ENCODE data around the gene HOXA3.

HOXA3 gene

DNA sequence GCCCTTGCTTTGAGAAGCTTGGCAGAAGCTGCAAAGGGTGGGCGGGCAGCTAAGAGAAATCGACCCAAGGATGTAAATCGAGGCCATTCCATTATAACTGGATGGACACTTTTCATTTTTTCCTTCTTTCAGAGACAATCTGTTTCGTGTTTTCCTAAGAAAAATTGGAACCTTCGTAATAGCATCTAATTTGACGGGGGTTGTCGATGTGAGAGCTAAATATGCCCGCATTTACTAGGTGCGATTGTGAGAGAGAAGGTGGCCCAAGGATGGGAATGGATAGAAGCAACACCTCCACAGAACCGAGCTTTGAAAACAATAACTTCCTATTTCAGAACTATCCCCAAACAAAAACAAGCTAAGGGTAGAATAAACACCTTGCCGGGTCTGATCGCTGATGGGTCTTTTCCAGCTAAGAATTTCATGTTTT, 21.0 kb downstream of the HOXA3 start:
- Histone ChIP-seq H3K9me2 (replicated peaks; ENCODE audit: insufficient read depth, low read length) (no peaks in the 10 kb centered on the region), H3K4me3 (ENCODE audit: low read length) (no peak overlapping the region), H3K27ac (ENCODE audit: low read length) (no peak overlapping the region), H3K36me3 (replicated peaks; ENCODE audit: insufficient read depth, low read length) (no peaks in the 10 kb centered on the region), H3K27me3 (replicated peaks; ENCODE audit: insufficient read depth, low read length) (peaks cover 3% of the 10 kb centered on the region; the same call in 1 of the 2 replicates), H3K4me2 (ENCODE audit: low read depth, low read length) (no peak overlapping the region), H3F3A (ENCODE audit: insufficient read depth, low read length) (no peaks in the 10 kb centered on the region), H3K9ac (ENCODE audit: low read length) (no peak overlapping the region), H3K9me3 (replicated peaks; ENCODE audit: insufficient read depth, low read length) (no peaks in the 10 kb centered on the region), H2AFZ (ENCODE audit: low read length) (no peak overlapping the region), H4K20me1 (ENCODE audit: insufficient read depth, low read length) (no peaks in the 10 kb centered on the region), H3K79me2 (ENCODE audit: low read length) (no peaks in the 10 kb centered on the region), H3K4me1 (ENCODE audit: low read length) (no peaks in the 10 kb centered on the region)
- TF ChIP-seq, protein P1, sequence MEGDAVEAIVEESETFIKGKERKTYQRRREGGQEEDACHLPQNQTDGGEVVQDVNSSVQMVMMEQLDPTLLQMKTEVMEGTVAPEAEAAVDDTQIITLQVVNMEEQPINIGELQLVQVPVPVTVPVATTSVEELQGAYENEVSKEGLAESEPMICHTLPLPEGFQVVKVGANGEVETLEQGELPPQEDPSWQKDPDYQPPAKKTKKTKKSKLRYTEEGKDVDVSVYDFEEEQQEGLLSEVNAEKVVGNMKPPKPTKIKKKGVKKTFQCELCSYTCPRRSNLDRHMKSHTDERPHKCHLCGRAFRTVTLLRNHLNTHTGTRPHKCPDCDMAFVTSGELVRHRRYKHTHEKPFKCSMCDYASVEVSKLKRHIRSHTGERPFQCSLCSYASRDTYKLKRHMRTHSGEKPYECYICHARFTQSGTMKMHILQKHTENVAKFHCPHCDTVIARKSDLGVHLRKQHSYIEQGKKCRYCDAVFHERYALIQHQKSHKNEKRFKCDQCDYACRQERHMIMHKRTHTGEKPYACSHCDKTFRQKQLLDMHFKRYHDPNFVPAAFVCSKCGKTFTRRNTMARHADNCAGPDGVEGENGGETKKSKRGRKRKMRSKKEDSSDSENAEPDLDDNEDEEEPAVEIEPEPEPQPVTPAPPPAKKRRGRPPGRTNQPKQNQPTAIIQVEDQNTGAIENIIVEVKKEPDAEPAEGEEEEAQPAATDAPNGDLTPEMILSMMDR (IDR thresholded peaks at IDR 0.05; ENCODE audit: low read length) = no peak
- TF ChIP-seq EZH2 (optimal IDR thresholded peaks at IDR 0.05; ENCODE audit: low read depth, low read length) (no peak), EZH2phosphoT487 (IDR thresholded peaks at IDR 0.05; ENCODE audit: low read length) (no peak)
- no peak for DNase-seq

DNA sequence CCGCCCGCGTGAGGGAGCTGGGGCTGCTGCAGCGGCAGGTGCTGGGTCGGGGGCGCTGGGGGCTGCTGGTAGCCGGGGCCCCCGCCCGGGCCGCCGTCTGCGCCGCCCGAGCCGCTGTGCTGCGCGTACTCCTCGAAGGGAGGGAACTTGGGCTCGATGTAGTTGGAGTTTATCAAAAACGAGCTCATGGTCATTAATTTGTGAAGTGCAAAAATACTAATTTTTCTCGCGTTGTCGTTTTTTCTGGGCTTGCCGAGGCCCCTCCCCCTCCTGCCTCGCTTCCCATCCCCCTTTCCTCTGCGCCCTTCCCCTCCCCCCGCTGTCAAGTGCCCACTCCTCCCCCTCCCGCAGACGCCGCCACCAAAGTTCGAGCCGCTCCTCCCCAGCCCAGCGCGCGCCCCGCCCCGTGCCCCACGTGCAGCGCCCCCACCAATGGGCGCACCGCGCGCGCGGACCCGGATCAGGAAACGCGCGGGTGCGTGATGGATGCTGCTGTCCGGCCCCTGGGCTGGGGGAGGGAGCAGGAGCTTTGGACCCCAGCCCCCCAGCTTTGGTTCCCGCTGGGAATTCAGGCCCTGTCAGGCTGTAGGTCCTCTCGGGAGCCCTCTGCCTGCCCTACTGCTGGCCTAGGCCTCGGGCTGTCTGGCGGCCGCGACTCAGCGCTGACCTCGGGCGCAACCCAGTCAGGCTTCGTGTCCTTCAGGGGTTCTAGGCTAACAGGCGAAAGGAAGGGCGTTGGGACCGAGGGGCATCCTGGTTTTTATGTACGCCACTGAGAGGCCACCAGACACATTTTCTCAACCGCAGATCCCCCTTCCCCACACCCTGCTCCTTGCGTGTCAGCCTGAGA, 21.6 kb downstream of the HOXA3 start, which contains the start of gene HOXA4:
Gene HOXA4, minus strand, starts transcription at position 218 of the 850 bp plus-strand sequence. Its CDS starts 24 bp downstream, at position 194.
- Histone ChIP-seq H3F3A (ENCODE audit: insufficient read depth, low read length) (no peaks in the 10 kb centered on the region), H3K9me3 (replicated peaks; ENCODE audit: insufficient read depth, low read length) (no peaks in the 10 kb centered on the region), H3K27ac (ENCODE audit: low read length) (no peak within 1 kb of the TSS), H3K79me2 (ENCODE audit: low read length) (no peaks in the 10 kb centered on the region), H3K9ac (ENCODE audit: low read length) (no peak within 1 kb of the TSS), H3K4me1 (ENCODE audit: low read length) (no peaks in the 10 kb centered on the region), H3K36me3 (replicated peaks; ENCODE audit: insufficient read depth, low read length) (no peaks in the 10 kb centered on the region), H2AFZ (ENCODE audit: low read length) (no peak within 1 kb of the TSS), H3K4me3 (ENCODE audit: low read length) (no peak within 1 kb of the TSS), H3K27me3 (replicated peaks; ENCODE audit: insufficient read depth, low read length) (peaks cover 3% of the 10 kb centered on the region; the same call in 1 of the 2 replicates), H4K20me1 (ENCODE audit: insufficient read depth, low read length) (no peaks in the 10 kb centered on the region), H3K4me2 (ENCODE audit: low read depth, low read length) (no peak within 1 kb of the TSS), H3K9me2 (replicated peaks; ENCODE audit: insufficient read depth, low read length) (no peaks in the 10 kb centered on the region)
- TF ChIP-seq, protein P1 (IDR thresholded peaks at IDR 0.05; ENCODE audit: low read length) = no peak
- no peak for TF ChIP-seq EZH2 (optimal IDR thresholded peaks at IDR 0.05; ENCODE audit: low read depth, low read length)
- TF ChIP-seq EZH2phosphoT487 (IDR thresholded peaks at IDR 0.05; ENCODE audit: low read length) = no peak
- DNase-seq = no peak

DNA sequence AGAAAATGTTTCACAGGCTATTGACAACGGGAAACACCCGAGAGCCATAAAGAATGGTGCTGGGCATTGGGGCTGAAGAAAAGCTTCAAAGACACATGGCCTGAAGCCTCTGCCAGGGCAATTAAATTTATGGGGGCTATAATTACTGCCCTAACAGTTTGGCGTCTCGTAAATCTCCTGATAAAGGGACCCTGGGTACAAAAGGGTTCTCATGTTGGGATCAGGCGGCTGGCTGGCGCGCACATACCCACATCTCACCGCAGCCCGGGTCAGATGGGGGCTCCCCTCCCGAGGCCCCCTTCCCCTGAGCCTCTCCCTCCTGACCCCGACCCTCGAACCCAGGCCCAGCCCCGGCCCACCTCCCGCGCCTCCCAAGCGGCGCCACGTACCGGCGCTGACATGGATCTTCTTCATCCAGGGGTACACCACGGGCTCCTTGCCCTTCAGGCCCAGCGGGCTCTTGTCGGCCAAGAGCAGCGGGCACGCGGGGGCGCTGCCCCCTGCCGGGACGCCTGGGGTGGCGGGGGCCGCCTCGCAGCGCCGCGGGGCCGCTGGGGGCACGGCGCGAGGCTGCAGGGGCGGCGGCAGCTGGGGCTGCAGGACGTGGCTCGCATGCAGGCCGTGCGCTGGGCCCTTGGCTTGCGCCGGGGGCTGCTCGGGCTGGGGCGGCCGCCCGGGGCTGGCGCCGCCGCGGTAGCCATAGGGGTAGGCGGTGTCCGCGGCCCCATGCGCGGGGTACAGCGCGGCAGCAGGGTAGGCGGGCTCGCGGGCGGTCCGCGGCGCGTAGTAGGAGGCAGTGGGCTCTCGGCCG, 22.4 kb downstream of the HOXA3 start:
- Histone ChIP-seq H3K79me2 (ENCODE audit: low read length) (no peaks in the 10 kb centered on the region), H3K36me3 (replicated peaks; ENCODE audit: insufficient read depth, low read length) (no peaks in the 10 kb centered on the region), H4K20me1 (ENCODE audit: insufficient read depth, low read length) (no peaks in the 10 kb centered on the region), H3K4me1 (ENCODE audit: low read length) (no peaks in the 10 kb centered on the region), H3K4me2 (ENCODE audit: low read depth, low read length) (no peak overlapping the region), H3K27me3 (replicated peaks; ENCODE audit: insufficient read depth, low read length) (peaks cover 3% of the 10 kb centered on the region; the same call in 1 of the 2 replicates), H3K9me3 (replicated peaks; ENCODE audit: insufficient read depth, low read length) (no peaks in the 10 kb centered on the region), H3K9me2 (replicated peaks; ENCODE audit: insufficient read depth, low read length) (no peaks in the 10 kb centered on the region), H3K27ac (ENCODE audit: low read length) (no peak overlapping the region), H3K4me3 (ENCODE audit: low read length) (no peak overlapping the region), H3K9ac (ENCODE audit: low read length) (no peak overlapping the region), H2AFZ (ENCODE audit: low read length) (no peak overlapping the region), H3F3A (ENCODE audit: insufficient read depth, low read length) (no peaks in the 10 kb centered on the region)
- DNase-seq = no peak
- TF ChIP-seq EZH2phosphoT487 (IDR thresholded peaks at IDR 0.05; ENCODE audit: low read length) = no peak
- no peak for TF ChIP-seq EZH2 (optimal IDR thresholded peaks at IDR 0.05; ENCODE audit: low read depth, low read length)
- TF ChIP-seq, protein P1 (IDR thresholded peaks at IDR 0.05; ENCODE audit: low read length) = no peak

All from MM.1S (cell line).